GM12864 (cell line): ENCODE data around the gene OSBP2.

ENCODE experiments used
- DNase-seq: peaks from one replicate; pipeline ENCODE4 v3.0.0-alpha.2; 2011; ENCODE audit warnings: low read depth
- H3K4me3 ChIP-seq: 2 replicates; pipeline ENCODE4 v1.5.1; 2011; ENCODE audit warnings: mild to moderate bottlenecking, low read depth, low read length, control low read depth
- TF ChIP-seq, protein P1 (sequence below): IDR thresholded peaks from 2 replicates; pipeline ENCODE4 v1.5.1; 2011; ENCODE audit warnings: low read depth, mild to moderate bottlenecking, moderate library complexity, low read length, control low read depth, inconsistent platforms; ENCODE audit errors: missing control alignments

The OSBP2 gene

GRCh38 chr22:30902496-30903357 lies 208.1 kb downstream of the OSBP2 start:
- H3K4me3 ChIP-seq, result no peak overlapping the region
- TF ChIP-seq, protein P1, sequence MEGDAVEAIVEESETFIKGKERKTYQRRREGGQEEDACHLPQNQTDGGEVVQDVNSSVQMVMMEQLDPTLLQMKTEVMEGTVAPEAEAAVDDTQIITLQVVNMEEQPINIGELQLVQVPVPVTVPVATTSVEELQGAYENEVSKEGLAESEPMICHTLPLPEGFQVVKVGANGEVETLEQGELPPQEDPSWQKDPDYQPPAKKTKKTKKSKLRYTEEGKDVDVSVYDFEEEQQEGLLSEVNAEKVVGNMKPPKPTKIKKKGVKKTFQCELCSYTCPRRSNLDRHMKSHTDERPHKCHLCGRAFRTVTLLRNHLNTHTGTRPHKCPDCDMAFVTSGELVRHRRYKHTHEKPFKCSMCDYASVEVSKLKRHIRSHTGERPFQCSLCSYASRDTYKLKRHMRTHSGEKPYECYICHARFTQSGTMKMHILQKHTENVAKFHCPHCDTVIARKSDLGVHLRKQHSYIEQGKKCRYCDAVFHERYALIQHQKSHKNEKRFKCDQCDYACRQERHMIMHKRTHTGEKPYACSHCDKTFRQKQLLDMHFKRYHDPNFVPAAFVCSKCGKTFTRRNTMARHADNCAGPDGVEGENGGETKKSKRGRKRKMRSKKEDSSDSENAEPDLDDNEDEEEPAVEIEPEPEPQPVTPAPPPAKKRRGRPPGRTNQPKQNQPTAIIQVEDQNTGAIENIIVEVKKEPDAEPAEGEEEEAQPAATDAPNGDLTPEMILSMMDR, result no peak
- peak; percentile 25 for DNase-seq

DNA sequence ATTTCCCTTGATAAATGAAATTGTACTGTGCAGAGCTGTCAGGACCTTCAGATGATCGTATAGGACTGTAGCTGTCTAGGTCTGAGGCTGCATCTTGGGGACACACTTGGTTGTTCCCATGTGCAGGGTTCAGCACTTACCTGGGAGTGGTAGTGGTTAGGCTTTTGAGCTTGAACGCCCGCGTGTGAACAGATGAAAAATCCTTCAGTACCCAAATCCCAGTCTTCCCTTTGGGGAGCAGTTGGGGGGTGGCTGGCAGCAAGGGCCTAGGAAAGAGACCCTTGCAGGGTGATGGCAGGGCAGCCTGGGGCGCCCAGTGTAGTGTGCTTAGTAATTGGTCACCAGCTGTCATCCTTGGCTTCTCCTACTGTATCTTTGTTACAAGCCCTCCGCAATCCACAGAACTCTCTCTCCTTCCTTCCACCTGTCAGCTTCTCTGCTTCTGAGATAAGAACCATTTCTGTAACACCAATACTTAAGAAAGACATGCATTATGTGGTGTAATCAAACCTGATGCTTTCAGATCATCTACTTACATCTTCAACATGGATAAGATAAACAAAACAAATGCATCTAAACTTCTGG lies 209.3 kb downstream of the OSBP2 start:
- TF ChIP-seq, protein P1, result no peak

GRCh38 chr22:30905696-30906341 lies 211.1 kb downstream of the OSBP2 start:
- no peak for DNase-seq
- H3K4me3 ChIP-seq, result no peak overlapping the region
- TF ChIP-seq, protein P1, result no peak

More for the DNA sequence above, 209.3 kb downstream of the OSBP2 start:
- H3K4me3 ChIP-seq, result no peak overlapping the region
- no peak for DNase-seq

DNA sequence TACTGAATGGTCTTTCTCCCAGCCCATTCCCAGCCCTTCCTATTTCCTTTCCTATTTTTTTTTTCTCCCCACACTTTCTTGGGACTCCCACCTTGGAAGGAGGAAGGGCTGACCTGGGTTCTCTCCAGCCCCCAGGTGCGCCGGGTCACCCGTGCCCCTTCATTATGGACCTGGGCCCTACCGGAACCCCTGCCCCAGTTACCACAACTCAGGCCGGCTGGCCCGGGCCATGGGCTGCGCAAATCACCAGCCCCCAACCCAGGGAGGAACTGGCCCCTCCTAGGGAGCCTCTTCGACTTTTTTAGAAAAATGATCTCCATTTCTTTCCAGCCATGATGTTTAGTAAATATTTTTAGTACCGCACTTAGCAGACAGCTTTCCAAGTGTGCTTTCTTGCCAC lies 211.7 kb downstream of the OSBP2 start:
- DNase-seq, result no peak
- no peak overlapping the region for H3K4me3 ChIP-seq
- TF ChIP-seq, protein P1, result no peak

DNA sequence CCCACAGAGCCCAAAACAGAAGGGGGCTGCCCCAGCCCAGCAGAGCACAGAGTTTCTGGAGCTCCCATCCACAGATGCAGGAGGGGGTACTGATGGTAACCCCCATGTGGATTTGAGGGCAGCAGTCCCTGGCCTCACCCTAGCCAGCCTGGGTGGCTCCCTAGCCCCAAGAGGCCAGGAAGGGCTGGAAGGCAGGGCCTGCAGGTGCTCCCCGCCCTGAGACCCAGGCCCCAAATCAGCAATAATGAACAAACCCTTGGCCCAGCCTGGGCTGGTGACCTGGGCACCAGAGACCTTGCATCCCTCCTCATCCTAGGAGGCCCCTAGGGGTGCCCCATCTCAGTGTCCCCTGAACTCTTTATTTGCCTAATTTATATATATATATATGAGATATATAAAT lies 212.3 kb downstream of the OSBP2 start:
- TF ChIP-seq, protein P1, result no peak
- H3K4me3 ChIP-seq, result no peak overlapping the region
- no peak for DNase-seq

DNA sequence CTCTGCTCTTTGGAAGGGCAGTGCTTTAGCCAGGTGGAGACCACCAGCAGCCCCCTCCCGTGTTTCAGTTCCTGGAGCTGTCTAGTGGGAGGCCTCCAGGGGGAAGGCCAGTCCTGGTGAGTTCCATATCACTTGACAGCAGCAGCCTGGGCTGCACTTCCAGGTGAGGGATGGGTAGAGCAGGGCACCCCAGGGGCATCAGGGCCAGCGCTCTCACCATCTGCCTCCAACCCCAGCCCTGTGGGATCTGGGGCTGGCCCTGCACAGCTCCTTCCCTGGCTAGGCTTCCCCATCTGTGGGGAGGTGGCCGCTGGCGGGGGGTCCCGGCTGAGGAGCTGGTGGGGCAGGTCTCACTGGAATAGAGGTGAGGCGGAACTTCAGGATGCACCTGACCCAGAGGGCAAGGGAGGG lies 213.4 kb downstream of the OSBP2 start:
- no peak overlapping the region for H3K4me3 ChIP-seq
- TF ChIP-seq, protein P1, result no peak
- no peak for DNase-seq
